D721Med (cell line): ENCODE data around the gene RRP12.

Experiments used
- DNase-seq: peaks from one replicate; pipeline ENCODE4 v3.0.0; 2011; ENCODE audit warnings: low spot score; ENCODE audit not compliant: insufficient read length
- FAIRE-seq: peaks from 2 replicates; lab custom pipeline; 2011; peaks lifted over from hg19 to GRCh38; lab: Jason Lieb, UNC
- TF ChIP-seq, protein P1 (sequence below): IDR thresholded peaks from 2 replicates; pipeline ENCODE4 v1.5.1; 2012; ENCODE audit warnings: mild to moderate bottlenecking, control low read depth; ENCODE audit not compliant: insufficient read depth; ENCODE audit errors: missing control alignments

Gene RRP12, protein sequence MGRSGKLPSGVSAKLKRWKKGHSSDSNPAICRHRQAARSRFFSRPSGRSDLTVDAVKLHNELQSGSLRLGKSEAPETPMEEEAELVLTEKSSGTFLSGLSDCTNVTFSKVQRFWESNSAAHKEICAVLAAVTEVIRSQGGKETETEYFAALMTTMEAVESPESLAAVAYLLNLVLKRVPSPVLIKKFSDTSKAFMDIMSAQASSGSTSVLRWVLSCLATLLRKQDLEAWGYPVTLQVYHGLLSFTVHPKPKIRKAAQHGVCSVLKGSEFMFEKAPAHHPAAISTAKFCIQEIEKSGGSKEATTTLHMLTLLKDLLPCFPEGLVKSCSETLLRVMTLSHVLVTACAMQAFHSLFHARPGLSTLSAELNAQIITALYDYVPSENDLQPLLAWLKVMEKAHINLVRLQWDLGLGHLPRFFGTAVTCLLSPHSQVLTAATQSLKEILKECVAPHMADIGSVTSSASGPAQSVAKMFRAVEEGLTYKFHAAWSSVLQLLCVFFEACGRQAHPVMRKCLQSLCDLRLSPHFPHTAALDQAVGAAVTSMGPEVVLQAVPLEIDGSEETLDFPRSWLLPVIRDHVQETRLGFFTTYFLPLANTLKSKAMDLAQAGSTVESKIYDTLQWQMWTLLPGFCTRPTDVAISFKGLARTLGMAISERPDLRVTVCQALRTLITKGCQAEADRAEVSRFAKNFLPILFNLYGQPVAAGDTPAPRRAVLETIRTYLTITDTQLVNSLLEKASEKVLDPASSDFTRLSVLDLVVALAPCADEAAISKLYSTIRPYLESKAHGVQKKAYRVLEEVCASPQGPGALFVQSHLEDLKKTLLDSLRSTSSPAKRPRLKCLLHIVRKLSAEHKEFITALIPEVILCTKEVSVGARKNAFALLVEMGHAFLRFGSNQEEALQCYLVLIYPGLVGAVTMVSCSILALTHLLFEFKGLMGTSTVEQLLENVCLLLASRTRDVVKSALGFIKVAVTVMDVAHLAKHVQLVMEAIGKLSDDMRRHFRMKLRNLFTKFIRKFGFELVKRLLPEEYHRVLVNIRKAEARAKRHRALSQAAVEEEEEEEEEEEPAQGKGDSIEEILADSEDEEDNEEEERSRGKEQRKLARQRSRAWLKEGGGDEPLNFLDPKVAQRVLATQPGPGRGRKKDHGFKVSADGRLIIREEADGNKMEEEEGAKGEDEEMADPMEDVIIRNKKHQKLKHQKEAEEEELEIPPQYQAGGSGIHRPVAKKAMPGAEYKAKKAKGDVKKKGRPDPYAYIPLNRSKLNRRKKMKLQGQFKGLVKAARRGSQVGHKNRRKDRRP (N-terminal part only)

DNA sequence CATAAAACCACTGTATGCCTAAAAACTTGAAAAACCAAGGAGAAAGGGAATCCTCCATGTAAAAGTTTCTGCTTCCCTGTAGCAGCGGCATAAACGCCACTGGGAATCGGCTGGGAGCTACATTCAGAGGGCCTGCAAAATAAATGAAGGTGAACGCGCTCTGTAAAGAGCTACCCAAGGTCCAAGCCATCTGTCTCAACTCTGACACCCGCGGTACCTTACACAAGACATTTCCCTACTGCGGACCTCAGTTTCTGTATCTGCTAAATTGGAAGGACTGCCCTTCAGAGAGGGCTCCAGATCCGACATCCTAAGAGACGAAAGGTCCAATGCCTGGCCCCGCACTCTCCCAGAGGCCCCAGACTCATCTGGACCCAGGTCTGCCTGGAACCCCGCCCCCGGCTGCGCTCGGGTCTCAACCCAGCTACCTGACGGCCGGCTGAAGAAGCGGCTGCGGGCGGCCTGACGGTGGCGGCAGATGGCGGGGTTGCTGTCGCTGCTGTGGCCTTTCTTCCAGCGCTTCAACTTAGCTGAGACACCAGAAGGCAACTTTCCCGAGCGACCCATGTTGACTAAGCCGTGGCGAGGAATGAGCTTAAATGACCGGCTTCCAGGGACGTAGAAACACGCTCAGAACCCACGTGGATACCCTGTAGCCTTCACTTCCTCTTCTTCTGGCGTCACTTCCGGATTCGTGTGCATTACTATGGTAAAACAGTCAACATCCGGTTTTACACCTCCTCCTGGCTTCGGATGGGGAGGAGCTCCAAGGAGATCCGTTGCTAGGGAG, at the start of gene RRP12:
Gene RRP12 (minus strand): TSS at position 676 of the 790 bp plus-strand sequence. CDS start 109 bp downstream, at position 567.
- TF ChIP-seq, protein P1, sequence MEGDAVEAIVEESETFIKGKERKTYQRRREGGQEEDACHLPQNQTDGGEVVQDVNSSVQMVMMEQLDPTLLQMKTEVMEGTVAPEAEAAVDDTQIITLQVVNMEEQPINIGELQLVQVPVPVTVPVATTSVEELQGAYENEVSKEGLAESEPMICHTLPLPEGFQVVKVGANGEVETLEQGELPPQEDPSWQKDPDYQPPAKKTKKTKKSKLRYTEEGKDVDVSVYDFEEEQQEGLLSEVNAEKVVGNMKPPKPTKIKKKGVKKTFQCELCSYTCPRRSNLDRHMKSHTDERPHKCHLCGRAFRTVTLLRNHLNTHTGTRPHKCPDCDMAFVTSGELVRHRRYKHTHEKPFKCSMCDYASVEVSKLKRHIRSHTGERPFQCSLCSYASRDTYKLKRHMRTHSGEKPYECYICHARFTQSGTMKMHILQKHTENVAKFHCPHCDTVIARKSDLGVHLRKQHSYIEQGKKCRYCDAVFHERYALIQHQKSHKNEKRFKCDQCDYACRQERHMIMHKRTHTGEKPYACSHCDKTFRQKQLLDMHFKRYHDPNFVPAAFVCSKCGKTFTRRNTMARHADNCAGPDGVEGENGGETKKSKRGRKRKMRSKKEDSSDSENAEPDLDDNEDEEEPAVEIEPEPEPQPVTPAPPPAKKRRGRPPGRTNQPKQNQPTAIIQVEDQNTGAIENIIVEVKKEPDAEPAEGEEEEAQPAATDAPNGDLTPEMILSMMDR, result no peak
- peak; percentile 96 for FAIRE-seq
- DNase-seq, result peak; percentile 97

GRCh38 chr10:97450828-97451227, 49.7 kb upstream of the RRP12 start:
- TF ChIP-seq, protein P1, result no peak
- DNase-seq (no peak), FAIRE-seq (no peak)

- DNase-seq (peak; percentile 99), FAIRE-seq (peak; percentile 38)
- TF ChIP-seq, protein P1, result no peak
Observed at GRCh38 chr10:97445722-97446639, 44.8 kb upstream of the RRP12 start, which contains the start of the genes EXOSC1 and ZDHHC16. Gene EXOSC1, minus strand, starts transcription at chr10:97446006. Its CDS starts 21 bp downstream, at chr10:97445985. Gene ZDHHC16, plus strand, starts transcription at chr10:97446175. Its CDS starts 5,501 bp downstream, at chr10:97451676.

DNA sequence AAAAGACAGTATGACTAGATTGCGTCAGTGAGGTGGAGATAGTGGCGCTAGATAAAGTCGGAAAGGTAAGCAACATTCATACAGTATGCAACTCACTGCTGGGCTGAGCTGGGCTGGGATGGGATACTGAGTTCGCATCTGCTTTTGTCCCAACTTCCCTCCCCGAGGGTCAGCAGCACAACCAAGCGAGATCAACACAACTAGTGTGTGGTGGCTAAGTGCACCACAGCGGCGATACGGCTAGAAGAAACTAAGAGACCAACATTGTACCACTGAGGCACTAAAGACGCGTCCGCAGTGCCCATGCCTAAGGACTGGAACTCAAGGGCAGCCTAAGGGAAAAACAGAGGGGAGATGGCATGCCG, 44.2 kb upstream of the RRP12 start:
- TF ChIP-seq, protein P1, result no peak
- FAIRE-seq (no peak), DNase-seq (no peak)

DNA sequence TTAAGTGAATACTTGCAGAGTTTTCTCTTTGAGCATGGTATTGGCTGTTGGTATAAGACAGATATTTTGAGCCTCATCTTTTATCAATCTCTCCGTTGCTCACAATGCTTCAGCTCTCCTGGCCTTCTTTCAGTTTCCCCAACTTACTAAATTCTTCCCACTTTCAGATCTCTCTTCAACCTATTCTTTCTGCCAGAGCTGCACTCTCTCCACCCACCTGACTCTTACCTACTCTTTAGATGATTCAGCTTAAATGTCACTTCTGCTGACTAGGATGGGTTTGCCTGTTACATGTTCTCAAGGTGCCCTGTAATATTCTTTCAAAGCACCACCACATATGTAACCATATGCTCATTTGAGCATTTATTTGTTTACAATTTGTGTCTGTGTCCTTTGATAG, 43.1 kb upstream of the RRP12 start:
- no peak for DNase-seq
- TF ChIP-seq, protein P1, result no peak
- FAIRE-seq, result no peak
